Smooth muscle cell (in vitro differentiated cells): Measurements from ENCODE around the gene MTMR10. TPM values are rescaled to one million over a fixed set of nuclear protein-coding genes. Genes with fewer than 3 reads are reported as not detected.

Experiments
- DNase-seq: peaks from one replicate; lab custom pipeline; 2025; ENCODE audit not compliant: unreplicated experiment; lab: John Stamatoyannopoulos, UW
- H2AFZ ChIP-seq: fragments of 200-600 bp; sonication (generic); 2 replicates; pipeline ENCODE4 v1.6.0; 2016; ENCODE audit warnings: antibody characterized with exemption, low read depth, mild to moderate bottlenecking
- H3F3A ChIP-seq: fragments of 200-600 bp; sonication (generic); 2 replicates; pipeline ENCODE4 v1.6.0; 2017; ENCODE audit warnings: antibody characterized with exemption, low read depth
- H3K27ac ChIP-seq: fragments of 200-600 bp; sonication (generic); 2 replicates; pipeline ENCODE4 v1.5.1; 2016; ENCODE audit warnings: low read depth, mild to moderate bottlenecking
- H3K27me3 ChIP-seq: fragments of 200-600 bp; sonication (generic); 2 replicates; pipeline ENCODE4 v1.6.1; 2016; ENCODE audit warnings: low read depth, mild to moderate bottlenecking
- H3K36me3 ChIP-seq: fragments of 200-600 bp; sonication (generic); 2 replicates; pipeline ENCODE4 v1.5.1; 2016; ENCODE audit warnings: low read depth
- H3K4me1 ChIP-seq: fragments of 200-600 bp; sonication (generic); 2 replicates; pipeline ENCODE4 v1.5.1; 2016; ENCODE audit warnings: low read depth
- H3K4me2 ChIP-seq: fragments of 200-600 bp; sonication (generic); 2 replicates; pipeline ENCODE4 v1.6.0; 2016; ENCODE audit warnings: mild to moderate bottlenecking
- H3K4me3 ChIP-seq: fragments of 200-600 bp; sonication (generic); 2 replicates; pipeline ENCODE4 v1.5.1; 2016; ENCODE audit warnings: mild to moderate bottlenecking
- H3K79me2 ChIP-seq: fragments of 200-600 bp; sonication (generic); 2 replicates; pipeline ENCODE4 v1.6.0; 2016; ENCODE audit warnings: low read depth, mild to moderate bottlenecking
- H3K9ac ChIP-seq: fragments of 200-600 bp; sonication (generic); 2 replicates; pipeline ENCODE4 v1.6.0; 2016; ENCODE audit warnings: low read depth
- H3K9me3 ChIP-seq: fragments of 200-600 bp; sonication (generic); replicated peaks from 2 replicates; pipeline ENCODE4 v1.5.1; 2016; ENCODE audit warnings: low read depth
- H4K20me1 ChIP-seq: fragments of 200-600 bp; sonication (generic); 2 replicates; pipeline ENCODE4 v1.6.0; 2016; ENCODE audit warnings: low read depth
- CTCF ChIP-seq: fragments of 200-600 bp; sonication (generic); IDR thresholded peaks from 2 replicates; pipeline ENCODE4 v1.5.1; 2017; ENCODE audit warnings: borderline replicate concordance, mild to moderate bottlenecking, antibody characterized with exemption; ENCODE audit not compliant: insufficient read depth, poor library complexity, severe bottlenecking
- WGBS: methylation state at CpG from one replicate; pipeline ENCODE4 v1.1.7; 2016; ENCODE audit warnings: low lambda C conversion rate; 5-methylcytosine and 5-hydroxymethylcytosine counted together
- polyA plus RNA-seq: library from polyadenylated mRNA; unstranded; fragments of >200 nt; fragmentation: Nextera tagmentation; extraction: Ambion mirVana; gene quantifications from 2 replicates; pipeline ENCODE4 v1.2.1, GENCODE V29; 2016
- total RNA-seq: library from RNA; depleted of rRNA; stranded (reverse); fragments of >200 nt; gene quantifications from 2 replicates; pipeline ENCODE4 v1.2.3, GENCODE V29; 2014

The MTMR10 gene
- total and polyA plus RNA-seq, 2 experiments from 2014 or later = 11.6 to 24.9 TPM

- Histone ChIP-seq H4K20me1 (peaks cover 97% of the 10 kb centered on the region), H3K9me3 (no peaks in the 10 kb centered on the region), H3K4me1 (peaks cover 4% of the 10 kb centered on the region), H3K27me3 (no peaks in the 10 kb centered on the region), H3K4me3 (no peak overlapping the region), H3K27ac (no peak overlapping the region), H3K36me3 (no peaks in the 10 kb centered on the region), H2AFZ (no peak overlapping the region), H3K4me2 (no peak overlapping the region), H3F3A (no peaks in the 10 kb centered on the region), H3K9ac (no peak overlapping the region), H3K79me2 (peaks cover 98% of the 10 kb centered on the region)
- 72% methylated on average over 6 of the region's 6 CpGs for WGBS
- DNase-seq = no peak
- no peak for TF ChIP-seq CTCF
These were observed 6.9 kb downstream of the MTMR10 start for GRCh38 chr15:30984542-30984941.

GRCh38 chr15:30984118-30984517 is 7.3 kb downstream of the MTMR10 start:
- Histone ChIP-seq H3K27ac (no peak overlapping the region), H3K4me2 (no peak overlapping the region), H2AFZ (no peak overlapping the region), H3K9me3 (no peaks in the 10 kb centered on the region), H4K20me1 (peaks cover 98% of the 10 kb centered on the region), H3F3A (no peaks in the 10 kb centered on the region), H3K9ac (no peak overlapping the region), H3K27me3 (no peaks in the 10 kb centered on the region), H3K4me3 (no peak overlapping the region), H3K4me1 (peaks cover 4% of the 10 kb centered on the region), H3K36me3 (no peaks in the 10 kb centered on the region), H3K79me2 (peaks cover 98% of the 10 kb centered on the region)
- no peak for DNase-seq
- TF ChIP-seq CTCF = no peak
- WGBS = 79% methylated on average over 3 of the region's 3 CpGs

GRCh38 chr15:30979457-30979856 is 12.0 kb downstream of the MTMR10 start:
- Histone ChIP-seq H3K4me3 (no peak overlapping the region), H3K79me2 (peaks cover 96% of the 10 kb centered on the region), H3K9me3 (no peaks in the 10 kb centered on the region), H3F3A (no peaks in the 10 kb centered on the region), H2AFZ (no peak overlapping the region), H3K27ac (no peak overlapping the region), H3K27me3 (no peaks in the 10 kb centered on the region), H3K9ac (no peak overlapping the region), H4K20me1 (peaks cover 84% of the 10 kb centered on the region), H3K4me2 (no peak overlapping the region), H3K4me1 (no peaks in the 10 kb centered on the region), H3K36me3 (peaks cover 4% of the 10 kb centered on the region)
- no peak for DNase-seq
- TF ChIP-seq CTCF = no peak
- WGBS = 99% methylated on average over 5 of the region's 5 CpGs

- Histone ChIP-seq H2AFZ (no peak overlapping the region), H3K9me3 (no peaks in the 10 kb centered on the region), H3K4me2 (no peak overlapping the region), H4K20me1 (peaks cover 73% of the 10 kb centered on the region), H3K9ac (no peak overlapping the region), H3K79me2 (peaks cover 93% of the 10 kb centered on the region), H3K4me3 (no peak overlapping the region), H3K27ac (no peak overlapping the region), H3K4me1 (no peaks in the 10 kb centered on the region), H3K27me3 (no peaks in the 10 kb centered on the region), H3K36me3 (peaks cover 12% of the 10 kb centered on the region), H3F3A (no peaks in the 10 kb centered on the region)
- DNase-seq = no peak
- no peak for TF ChIP-seq CTCF
These were observed 13.1 kb downstream of the MTMR10 start for GRCh38 chr15:30978328-30978727.
